Panc1 (cell line): ENCODE measurements around the gene AMT. TPM values are rescaled to one million over a fixed set of nuclear protein-coding genes. Genes with fewer than 3 reads are reported as not detected.

Experiments used
- ATAC-seq: fragments of 200-7000 bp; cut with Tn5 transposase; 2 replicates; pipeline ENCODE4 v1.9.1; 2020; ENCODE audit warnings: mild to moderate bottlenecking, moderate library complexity
- BruUV-seq: library from RNA; stranded (reverse); fragments of 400-500 nt; replicated peaks from 2 replicates; lab custom pipeline; 2021; lab: Mats Ljungman, UMichigan
- CTCF ChIA-PET: fragments of 300-600 bp; sonication (Branson Sonifier 250); formaldehyde crosslinking; loops from one replicate; lab custom pipeline; 2022; ENCODE audit warnings: antibody characterized with exemption; lab: Charles Lee
- POLR2A ChIA-PET: fragments of 300-600 bp; sonication (Branson Sonifier 250); formaldehyde crosslinking; loops from one replicate; lab custom pipeline; 2022; ENCODE audit warnings: antibody characterized with exemption; lab: Charles Lee
- DNase-seq: peaks from one replicate; pipeline ENCODE4 v3.0.0-alpha.2; 2010; ENCODE audit warnings: low read depth, low spot score
- H3K27ac ChIP-seq: 2 replicates; pipeline ENCODE4 v1.5.1; 2011; ENCODE audit warnings: mild to moderate bottlenecking, low read length, inconsistent platforms
- H3K27me3 ChIP-seq: fragments of 200-500 bp; sonication (Bioruptor generic); 2 replicates; pipeline ENCODE4 v1.6.0; 2014; ENCODE audit warnings: low read length, inconsistent platforms; ENCODE audit not compliant: control insufficient read depth, insufficient read depth
- H3K36me3 ChIP-seq: fragments of 200-500 bp; sonication (Bioruptor generic); 2 replicates; pipeline ENCODE4 v1.5.1; 2014; ENCODE audit warnings: inconsistent platforms, mild to moderate bottlenecking, low read length, moderate library complexity; ENCODE audit not compliant: control insufficient read depth, insufficient read depth
- H3K4me1 ChIP-seq: 2 replicates; pipeline ENCODE4 v1.5.1; 2011; ENCODE audit warnings: inconsistent platforms, mild to moderate bottlenecking, low read length, moderate library complexity; ENCODE audit not compliant: control insufficient read depth, insufficient read depth
- H3K4me3 ChIP-seq, 2 experiments: 2 replicates each; pipeline ENCODE4 v1.5.1; 2011 to 2012; ENCODE audit warnings: low read depth in 2 of 2, low read length in 2 of 2, mild to moderate bottlenecking in 2 of 2, inconsistent platforms in 1 of 2, moderate library complexity in 1 of 2
- H3K9me3 ChIP-seq: fragments of 200-500 bp; sonication (Bioruptor generic); 2 replicates; pipeline ENCODE4 v1.5.1; 2014; ENCODE audit warnings: low read depth, mild to moderate bottlenecking, inconsistent platforms, low read length, moderate library complexity; ENCODE audit not compliant: control insufficient read depth, insufficient read depth
- POLR2AphosphoS5 ChIP-seq: IDR thresholded peaks from 2 replicates; pipeline ENCODE4 v1.6.1; 2012; ENCODE audit warnings: mild to moderate bottlenecking, low read depth, low read length, moderate library complexity
- SIN3A ChIP-seq: IDR thresholded peaks from 2 replicates; pipeline ENCODE4 v1.6.1; 2012; ENCODE audit warnings: low read depth, mild to moderate bottlenecking, low read length, moderate library complexity, borderline replicate concordance; ENCODE audit not compliant: insufficient read depth
- TCF7L2 ChIP-seq: IDR thresholded peaks from 2 replicates; pipeline ENCODE4 v1.6.1; 2011; ENCODE audit warnings: mild to moderate bottlenecking, low read depth, low read length, inconsistent platforms
- in situ Hi-C: cut with HindIII; loops from 2 replicates; pipeline ENCODE4 v1.10.0; 2016; ENCODE audit warnings: low sequenced_read_pairs, low pct_unique_long_range_greater_than_20kb
- intact Hi-C: fragments of 100-400 bp; cut with micrococcal nuclease; formaldehyde crosslinking; loops from one replicate; pipeline ENCODE4 v1.10.0; 2022; ENCODE audit not compliant: unreplicated experiment
- total RNA-seq: library from RNA; stranded (reverse); gene quantifications from one replicate; pipeline ENCODE4 v1.2.1, GENCODE V29; 2021; ENCODE audit not compliant: unreplicated experiment
- TF ChIP-seq, protein P1 (sequence below): fragments of 450-650 bp; IDR thresholded peaks from 2 replicates; pipeline ENCODE4 v1.5.1; 2017; ENCODE audit warnings: mild to moderate bottlenecking
- TF ChIP-seq, protein P2 (sequence below), 2 experiments: IDR thresholded peaks; 2 replicates each; pipeline ENCODE4 v1.6.1; 2011 to 2012; ENCODE audit warnings: low read depth in 2 of 2, control low read depth in 1 of 2, low read length in 1 of 2, mild to moderate bottlenecking in 1 of 2, moderate library complexity in 1 of 2; ENCODE audit not compliant: insufficient read depth in 1 of 2

Gene AMT
- total RNA-seq, 1 experiment from 2014 or later: 1.1 TPM

DNA sequence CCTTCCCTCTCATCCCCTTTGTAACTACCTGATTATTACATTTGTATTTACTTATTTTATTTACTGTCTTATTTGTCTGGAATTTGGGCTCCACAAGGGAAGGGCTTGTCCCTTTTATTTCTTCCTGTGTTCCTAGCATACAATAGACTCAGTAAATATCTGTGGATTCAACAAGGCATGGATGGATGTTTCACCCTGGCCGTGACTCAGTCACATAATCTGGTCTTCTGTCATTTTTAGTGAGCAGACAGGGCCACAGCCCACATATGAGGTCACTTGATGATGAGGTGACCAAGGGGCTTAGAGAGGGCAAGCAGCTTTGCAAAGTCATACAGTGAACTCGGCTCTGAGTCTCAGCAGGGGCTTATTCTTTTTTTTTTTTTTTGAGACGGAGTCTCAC lies 39.9 kb upstream of the AMT start:
- POLR2A ChIA-PET: no interaction called here
- in situ Hi-C loops: no loop called here
- DNase-seq: no peak
- CTCF ChIA-PET: interaction anchor here (0.6 kb wide), 1 partner anchor 794 kb away, joined by 3 read pairs; no protein-coding TSS in a partner anchor
- no peak for ATAC-seq
- Histone ChIP-seq H3K36me3 (no peaks in the 10 kb centered on the region), H3K4me3 (no peak overlapping the region), H3K9me3 (no peaks in the 10 kb centered on the region), H3K4me1 (peaks cover 13% of the 10 kb centered on the region), H3K27ac (peak overlapping the region; percentile 46; the same call in 1 of the 2 replicates), H3K27me3 (no peaks in the 10 kb centered on the region)
- no TSS peak for BruUV-seq
- intact Hi-C loops: no loop called here
- TF ChIP-seq, protein P1, sequence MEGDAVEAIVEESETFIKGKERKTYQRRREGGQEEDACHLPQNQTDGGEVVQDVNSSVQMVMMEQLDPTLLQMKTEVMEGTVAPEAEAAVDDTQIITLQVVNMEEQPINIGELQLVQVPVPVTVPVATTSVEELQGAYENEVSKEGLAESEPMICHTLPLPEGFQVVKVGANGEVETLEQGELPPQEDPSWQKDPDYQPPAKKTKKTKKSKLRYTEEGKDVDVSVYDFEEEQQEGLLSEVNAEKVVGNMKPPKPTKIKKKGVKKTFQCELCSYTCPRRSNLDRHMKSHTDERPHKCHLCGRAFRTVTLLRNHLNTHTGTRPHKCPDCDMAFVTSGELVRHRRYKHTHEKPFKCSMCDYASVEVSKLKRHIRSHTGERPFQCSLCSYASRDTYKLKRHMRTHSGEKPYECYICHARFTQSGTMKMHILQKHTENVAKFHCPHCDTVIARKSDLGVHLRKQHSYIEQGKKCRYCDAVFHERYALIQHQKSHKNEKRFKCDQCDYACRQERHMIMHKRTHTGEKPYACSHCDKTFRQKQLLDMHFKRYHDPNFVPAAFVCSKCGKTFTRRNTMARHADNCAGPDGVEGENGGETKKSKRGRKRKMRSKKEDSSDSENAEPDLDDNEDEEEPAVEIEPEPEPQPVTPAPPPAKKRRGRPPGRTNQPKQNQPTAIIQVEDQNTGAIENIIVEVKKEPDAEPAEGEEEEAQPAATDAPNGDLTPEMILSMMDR: no peak
- TF ChIP-seq POLR2AphosphoS5 (no peak), TCF7L2 (no peak), SIN3A (no peak)
- TF ChIP-seq, protein P2, sequence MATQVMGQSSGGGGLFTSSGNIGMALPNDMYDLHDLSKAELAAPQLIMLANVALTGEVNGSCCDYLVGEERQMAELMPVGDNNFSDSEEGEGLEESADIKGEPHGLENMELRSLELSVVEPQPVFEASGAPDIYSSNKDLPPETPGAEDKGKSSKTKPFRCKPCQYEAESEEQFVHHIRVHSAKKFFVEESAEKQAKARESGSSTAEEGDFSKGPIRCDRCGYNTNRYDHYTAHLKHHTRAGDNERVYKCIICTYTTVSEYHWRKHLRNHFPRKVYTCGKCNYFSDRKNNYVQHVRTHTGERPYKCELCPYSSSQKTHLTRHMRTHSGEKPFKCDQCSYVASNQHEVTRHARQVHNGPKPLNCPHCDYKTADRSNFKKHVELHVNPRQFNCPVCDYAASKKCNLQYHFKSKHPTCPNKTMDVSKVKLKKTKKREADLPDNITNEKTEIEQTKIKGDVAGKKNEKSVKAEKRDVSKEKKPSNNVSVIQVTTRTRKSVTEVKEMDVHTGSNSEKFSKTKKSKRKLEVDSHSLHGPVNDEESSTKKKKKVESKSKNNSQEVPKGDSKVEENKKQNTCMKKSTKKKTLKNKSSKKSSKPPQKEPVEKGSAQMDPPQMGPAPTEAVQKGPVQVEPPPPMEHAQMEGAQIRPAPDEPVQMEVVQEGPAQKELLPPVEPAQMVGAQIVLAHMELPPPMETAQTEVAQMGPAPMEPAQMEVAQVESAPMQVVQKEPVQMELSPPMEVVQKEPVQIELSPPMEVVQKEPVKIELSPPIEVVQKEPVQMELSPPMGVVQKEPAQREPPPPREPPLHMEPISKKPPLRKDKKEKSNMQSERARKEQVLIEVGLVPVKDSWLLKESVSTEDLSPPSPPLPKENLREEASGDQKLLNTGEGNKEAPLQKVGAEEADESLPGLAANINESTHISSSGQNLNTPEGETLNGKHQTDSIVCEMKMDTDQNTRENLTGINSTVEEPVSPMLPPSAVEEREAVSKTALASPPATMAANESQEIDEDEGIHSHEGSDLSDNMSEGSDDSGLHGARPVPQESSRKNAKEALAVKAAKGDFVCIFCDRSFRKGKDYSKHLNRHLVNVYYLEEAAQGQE (IDR thresholded peaks at IDR 0.05; ENCODE audit: insufficient read depth in 1 of 2, low read depth in 2 of 2, low read length in 1 of 2): no peak

DNA sequence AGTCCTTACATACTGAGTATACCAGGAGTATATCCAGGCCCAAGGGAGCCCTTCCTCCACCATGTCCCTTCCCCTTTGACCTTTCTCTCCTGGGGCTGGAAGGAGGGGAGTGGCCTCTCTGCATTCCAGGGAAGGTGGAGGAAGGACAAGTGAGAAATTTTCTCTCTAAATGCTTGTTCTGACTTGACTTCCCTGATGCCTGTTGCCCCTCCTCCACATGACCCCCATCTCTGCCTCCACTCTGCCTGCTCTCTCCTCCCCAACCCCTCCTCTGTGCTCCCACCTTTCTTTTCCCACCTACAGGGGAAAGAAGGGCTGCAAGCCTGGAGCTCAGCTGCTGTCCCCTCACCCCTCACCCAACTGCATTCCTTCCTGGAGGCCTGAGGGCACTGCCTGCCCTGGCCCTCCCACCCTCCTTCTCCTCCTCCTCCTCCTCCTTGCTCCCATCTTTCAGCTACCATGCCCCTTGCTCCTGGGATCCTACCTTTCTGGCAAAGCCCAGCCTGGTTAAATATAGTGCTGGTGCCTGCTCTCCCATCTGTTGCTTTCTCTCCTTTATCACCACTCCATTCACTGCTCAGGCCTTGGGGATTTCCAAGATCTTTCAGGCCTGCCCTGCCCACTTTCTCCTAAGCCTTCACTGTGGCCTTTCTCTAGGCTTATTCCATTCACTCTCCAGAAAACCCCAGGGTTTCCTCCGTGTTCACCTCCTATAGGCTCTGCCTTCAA lies 39.3 kb upstream of the AMT start:
- no peak for TF ChIP-seq SIN3A
- TF ChIP-seq POLR2AphosphoS5: no peak
- TF ChIP-seq TCF7L2: no peak
- TF ChIP-seq, protein P2 (IDR thresholded peaks at IDR 0.05; ENCODE audit: insufficient read depth in 1 of 2, low read depth in 2 of 2, low read length in 1 of 2): no peak
- TF ChIP-seq, protein P1: no peak
- Histone ChIP-seq H3K27me3 (no peaks in the 10 kb centered on the region), H3K4me1 (peaks cover 13% of the 10 kb centered on the region), H3K36me3 (no peaks in the 10 kb centered on the region), H3K27ac (peak overlapping the region; percentile 46; the same call in 1 of the 2 replicates), H3K9me3 (no peaks in the 10 kb centered on the region), H3K4me3 (no peak overlapping the region)
- ChIA-PET CTCF (no interaction called here), POLR2A (no interaction called here)
- DNase-seq (no peak), ATAC-seq (peak; percentile 77)
- in situ Hi-C loops: no loop called here
- intact Hi-C loops: no loop called here
- no TSS peak for BruUV-seq
